ENCODE results near the gene CLC. TPM values are rescaled to one million over a fixed set of nuclear protein-coding genes. Genes with fewer than 3 reads are reported as not detected.

Gene CLC
- not detected for total RNA-seq

- H3K4me3 ChIP-seq = no peak within 1 kb of the TSS
- no peak within 1 kb of the TSS for H3K27ac ChIP-seq
- no peaks in the 10 kb centered on the region for H3K36me3 ChIP-seq
- no peaks in the 10 kb centered on the region for H3K4me1 ChIP-seq
- TF ChIP-seq POLR2A (IDR thresholded peaks at IDR 0.05) = no peak
- no peak for TF ChIP-seq CTCF (IDR thresholded peaks at IDR 0.05)
- no peak for DNase-seq
- intact Hi-C loops (cut with DNase I; ENCODE audit: low total_unique reads) = no loop called here
- H3K9me3 ChIP-seq = no peaks in the 10 kb centered on the region
- no peaks in the 10 kb centered on the region for H3K27me3 ChIP-seq
Measured at GRCh38 chr19:39737891-39738290, at the start of gene CLC. TSS of gene CLC (minus strand) at chr19:39738029. CDS start at chr19:39737952, 77 bp downstream.

- Histone ChIP-seq H3K4me1 (no peaks in the 10 kb centered on the region), H3K9me3 (no peaks in the 10 kb centered on the region), H3K4me3 (no peak overlapping the region), H3K36me3 (no peaks in the 10 kb centered on the region), H3K27ac (no peak overlapping the region), H3K27me3 (no peaks in the 10 kb centered on the region)
- no peak for DNase-seq
- no peak for TF ChIP-seq CTCF (IDR thresholded peaks at IDR 0.05)
- no peak for TF ChIP-seq POLR2A (IDR thresholded peaks at IDR 0.05)
- intact Hi-C loops (cut with DNase I; ENCODE audit: low total_unique reads) = no loop called here
Measured at GRCh38 chr19:39780894-39781293, 43.1 kb upstream of the CLC start.

- H3K9me3 ChIP-seq = no peaks in the 10 kb centered on the region
- H3K4me1 ChIP-seq = no peaks in the 10 kb centered on the region
- no peaks in the 10 kb centered on the region for H3K27me3 ChIP-seq
- intact Hi-C loops (cut with DNase I; ENCODE audit: low total_unique reads) = no loop called here
- H3K27ac ChIP-seq = no peak within 1 kb of the TSS
- H3K4me3 ChIP-seq = no peak within 1 kb of the TSS
- DNase-seq = no peak
- no peak for TF ChIP-seq POLR2A (IDR thresholded peaks at IDR 0.05)
- TF ChIP-seq CTCF (IDR thresholded peaks at IDR 0.05) = no peak
- no peaks in the 10 kb centered on the region for H3K36me3 ChIP-seq
Measured at GRCh38 chr19:39778763-39779162, 40.9 kb upstream of the CLC start, which contains the start of gene LEUTX. TSS of gene LEUTX (plus strand) at chr19:39778854. CDS start at chr19:39778921, 67 bp downstream.

GRCh38 chr19:39768786-39769185, 31.0 kb upstream of the CLC start:
- intact Hi-C loops (cut with DNase I; ENCODE audit: low total_unique reads) = no loop called here
- H3K27ac ChIP-seq = no peak overlapping the region

GRCh38 chr19:39768334-39768733, 30.5 kb upstream of the CLC start:
- no peak for DNase-seq
- Histone ChIP-seq H3K36me3 (no peaks in the 10 kb centered on the region), H3K27me3 (no peaks in the 10 kb centered on the region), H3K9me3 (no peaks in the 10 kb centered on the region), H3K4me3 (no peak overlapping the region), H3K4me1 (no peaks in the 10 kb centered on the region), H3K27ac (no peak overlapping the region)
- intact Hi-C loops (cut with DNase I; ENCODE audit: low total_unique reads) = no loop called here
- TF ChIP-seq CTCF (IDR thresholded peaks at IDR 0.05) (no peak), POLR2A (IDR thresholded peaks at IDR 0.05) (no peak)

More at GRCh38 chr19:39768786-39769185, 31.0 kb upstream of the CLC start:
- Histone ChIP-seq H3K27me3 (no peaks in the 10 kb centered on the region), H3K36me3 (no peaks in the 10 kb centered on the region), H3K9me3 (no peaks in the 10 kb centered on the region), H3K4me3 (no peak overlapping the region), H3K4me1 (no peaks in the 10 kb centered on the region)
- no peak for DNase-seq
- TF ChIP-seq POLR2A (IDR thresholded peaks at IDR 0.05) (no peak), CTCF (IDR thresholded peaks at IDR 0.05) (no peak)

Data from uterus (tissue), 4 donors.